ENCODE results near the gene TNFRSF4. TPM values are rescaled to one million over a fixed set of nuclear protein-coding genes. Genes with fewer than 3 reads are reported as not detected.

TNFRSF4 gene
- total and polyA plus RNA-seq, 4 donors: 0.08 to 0.35 (median 0.15) TPM; not detected in 1

DNA sequence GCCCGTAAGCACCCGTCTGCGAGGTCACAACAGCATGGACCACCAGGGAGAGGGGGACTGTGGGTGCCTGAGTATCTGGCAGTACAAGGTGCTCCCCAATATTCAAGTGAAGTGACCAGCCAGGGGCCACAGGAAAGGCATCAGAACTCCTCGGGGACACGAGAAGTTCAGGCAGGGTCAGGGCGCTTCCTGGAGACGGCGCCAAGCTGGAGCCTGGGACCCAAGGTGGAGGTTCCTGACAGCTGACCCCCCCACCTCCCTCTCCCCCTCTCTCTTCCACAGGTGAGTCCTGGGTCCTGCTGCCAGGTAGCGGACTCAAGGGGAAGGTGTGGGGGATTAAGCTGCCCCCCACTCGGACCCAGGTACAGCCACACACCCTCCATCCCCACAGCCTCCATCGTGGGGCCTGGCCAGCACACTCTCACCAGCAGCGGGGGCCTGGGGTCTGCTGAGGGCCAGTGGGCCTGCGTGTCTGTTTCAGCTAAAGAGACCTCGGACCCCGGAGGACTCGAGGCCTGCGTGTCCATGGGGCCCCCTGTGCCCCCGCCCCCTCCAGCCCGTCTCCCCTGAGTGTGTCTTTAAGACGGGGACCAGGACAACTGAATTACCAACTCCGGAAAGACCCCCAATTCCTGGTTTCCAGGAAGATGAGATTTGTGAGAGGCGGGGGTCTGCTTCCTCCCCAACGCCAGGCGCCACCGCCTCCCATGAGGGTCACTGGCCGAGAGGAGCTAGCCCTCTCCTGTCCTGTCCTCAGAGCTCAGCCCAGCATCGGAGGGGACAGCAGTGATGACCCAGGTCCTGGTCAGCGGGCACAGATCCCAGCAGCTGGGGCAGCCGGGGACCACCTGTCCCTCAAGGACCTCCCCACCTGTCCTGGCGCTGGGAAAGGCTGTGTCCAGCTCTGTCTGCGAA lies 13.7 kb downstream of the TNFRSF4 start:
- Histone ChIP-seq H3K27me3 (ENCODE audit: control insufficient read depth in 4 of 4, insufficient read depth in 4 of 4, low read length in 3 of 4) (peaks cover 0 to 5% (median 0%) of the 10 kb centered on the region in 4 donors), H3K27ac (ENCODE audit: low read depth in 1 of 2, low read length in 2 of 2) (no peak overlapping the region)
- DNase-seq (ENCODE audit: low spot score): no peak

GRCh38 chr1:1199141-1199960 lies 14.6 kb downstream of the TNFRSF4 start:
- TF ChIP-seq MAX (IDR thresholded peaks at IDR 0.05) (no peak), FOXA2 (IDR thresholded peaks at IDR 0.05) (no peak), SP1 (IDR thresholded peaks at IDR 0.05) (no peak), HNF4G (IDR thresholded peaks at IDR 0.05) (no peak), CTCF (IDR thresholded peaks at IDR 0.05; ENCODE audit: low read depth, low read length, missing input control) (no peak), ATF3 (IDR thresholded peaks at IDR 0.05) (no peak), EGR1 (IDR thresholded peaks at IDR 0.05; ENCODE audit: low read depth in 2 of 2) (no peak), JUND (IDR thresholded peaks at IDR 0.05) (no peak), HNF4A (conservative IDR thresholded peaks at IDR 0.05) (no peak), RAD21 (IDR thresholded peaks at IDR 0.05) (no peak), FOXA1 (IDR thresholded peaks at IDR 0.05) (no peak)
- Histone ChIP-seq H3K4me1 (ENCODE audit: control insufficient read depth in 4 of 4, insufficient read depth in 4 of 4, low read length in 3 of 4) (peaks cover 0 to 9% (median 0%) of the 10 kb centered on the region in 4 donors), H3K9ac (ENCODE audit: low read depth in 1 of 2, low read length in 2 of 2) (no peak overlapping the region), H3K27me3 (ENCODE audit: control insufficient read depth in 4 of 4, insufficient read depth in 4 of 4, low read length in 3 of 4) (no peaks in the 10 kb centered on the region), H3K27ac (ENCODE audit: low read depth in 1 of 2, low read length in 2 of 2) (no peak overlapping the region), H3K36me3 (ENCODE audit: control insufficient read depth in 4 of 4, insufficient read depth in 3 of 4, low read depth in 1 of 4, low read length in 3 of 4) (no peaks in the 10 kb centered on the region), H3K9me3 (ENCODE audit: control insufficient read depth in 4 of 4, low read length in 3 of 4) (no peaks in the 10 kb centered on the region), H3K4me3 (ENCODE audit: low read depth in 1 of 3, low read length in 3 of 3) (no peak overlapping the region)
- 81% methylated on average over 22 of the region's 22 CpGs for WGBS
- no peak for DNase-seq (ENCODE audit: low spot score)

More for the DNA sequence above, 13.7 kb downstream of the TNFRSF4 start:
- H3K9ac ChIP-seq (ENCODE audit: low read depth in 1 of 2, low read length in 2 of 2): no peak overlapping the region
- peaks cover 0 to 9% (median 0%) of the 10 kb centered on the region in 4 donors for H3K4me1 ChIP-seq (ENCODE audit: control insufficient read depth in 4 of 4, insufficient read depth in 4 of 4, low read length in 3 of 4)
- H3K9me3 ChIP-seq (ENCODE audit: control insufficient read depth in 4 of 4, low read length in 3 of 4): no peaks in the 10 kb centered on the region
- WGBS: 71% methylated on average over 31 of the region's 31 CpGs
- H3K4me3 ChIP-seq (ENCODE audit: low read depth in 1 of 3, low read length in 3 of 3): no peak overlapping the region
- no peaks in the 10 kb centered on the region for H3K36me3 ChIP-seq (ENCODE audit: control insufficient read depth in 4 of 4, insufficient read depth in 3 of 4, low read depth in 1 of 4, low read length in 3 of 4)
- TF ChIP-seq NR2F2 (IDR thresholded peaks at IDR 0.05): no peak
- TF ChIP-seq FOXA2 (IDR thresholded peaks at IDR 0.05): no peak
- TF ChIP-seq ATF3 (IDR thresholded peaks at IDR 0.05): no peak
- no peak for TF ChIP-seq RAD21 (IDR thresholded peaks at IDR 0.05)
- no peak for TF ChIP-seq JUND (IDR thresholded peaks at IDR 0.05)
- no peak for TF ChIP-seq CTCF (IDR thresholded peaks at IDR 0.05; ENCODE audit: low read depth, low read length, missing input control)
- no peak for TF ChIP-seq HNF4A (conservative IDR thresholded peaks at IDR 0.05)
- TF ChIP-seq YY1 (IDR thresholded peaks at IDR 0.05): no peak
